GM19467 (cell line): ENCODE data around the gene PRKAR1A.

ENCODE experiments used
- ATAC-seq: cut with Tn5 transposase; IDR thresholded peaks from one replicate; pipeline ENCODE4 v1.9.1; 2021; ENCODE audit warnings: mild to moderate bottlenecking, moderate library complexity; ENCODE audit not compliant: unreplicated experiment

Gene PRKAR1A

GRCh38 chr17:68598545-68598961 is 86.3 kb downstream of the PRKAR1A start:
- ATAC-seq: no peak

- ATAC-seq: no peak
These were observed 86.9 kb downstream of the PRKAR1A start for GRCh38 chr17:68599091-68599490.

GRCh38 chr17:68599552-68600066 is 87.4 kb downstream of the PRKAR1A start:
- ATAC-seq: no peak

GRCh38 chr17:68600067-68600930 is 88.1 kb downstream of the PRKAR1A start:
- no peak for ATAC-seq
